A673 (cell line): ENCODE data around the gene CCL28.
"Not testable (repeated sequence)": the region's sequence is repeated elsewhere in the genome, so short reads cannot be mapped to it uniquely, and the experiment has no call there.

Source experiments
- CTCF ChIP-seq: fragments of 300-800, 200-600 bp; sonication (generic); conservative IDR thresholded peaks from 2 replicates; pipeline ENCODE4 v1.5.1; 2017; ENCODE audit warnings: low read depth, mild to moderate bottlenecking, antibody characterized with exemption, low read length, moderate library complexity, mixed read lengths
- EZH2 ChIP-seq: fragments of 200-600 bp; sonication (generic); IDR thresholded peaks from 2 replicates; pipeline ENCODE4 v1.6.1; 2017; ENCODE audit warnings: borderline replicate concordance, low read depth, mild to moderate bottlenecking, mixed read lengths, antibody characterized with exemption, low read length; ENCODE audit not compliant: poor library complexity, severe bottlenecking

- TF ChIP-seq CTCF, EZH2: not testable (repeated sequence)
These were observed 47.0 kb downstream of the CCL28 start for GRCh38 chr5:43365155-43365554.
